NCI-H446 treated with DMSO at 0.1 percent for 48 hours (cell line): ENCODE measurements around the gene SRF.

Source experiments
- DNase-seq: peaks from one replicate; lab custom pipeline; 2025; lab: John Stamatoyannopoulos, UW

SRF gene

GRCh38 chr6:43183441-43183840, 12.4 kb downstream of the SRF start:
- no peak for DNase-seq

- DNase-seq: no peak
These were observed 13.4 kb downstream of the SRF start for GRCh38 chr6:43184268-43184985.

GRCh38 chr6:43185391-43185985, 14.4 kb downstream of the SRF start:
- no peak for DNase-seq

- DNase-seq: no peak
These were observed 14.9 kb downstream of the SRF start for GRCh38 chr6:43186019-43186418.

GRCh38 chr6:43186706-43187105, 15.6 kb downstream of the SRF start:
- DNase-seq: no peak

GRCh38 chr6:43187821-43188220, 16.8 kb downstream of the SRF start:
- no peak for DNase-seq

- DNase-seq: no peak
These were observed 17.4 kb downstream of the SRF start for GRCh38 chr6:43188426-43188825.

- DNase-seq: no peak
These were observed 18.8 kb downstream of the SRF start for GRCh38 chr6:43189776-43190304.

GRCh38 chr6:43192911-43193310, 21.8 kb downstream of the SRF start:
- no peak for DNase-seq

- DNase-seq: no peak
These were observed 22.9 kb downstream of the SRF start for GRCh38 chr6:43193929-43194328.

- no peak for DNase-seq
These were observed 25.3 kb downstream of the SRF start for GRCh38 chr6:43196337-43196736.

- no peak for DNase-seq
These were observed 28.8 kb downstream of the SRF start for GRCh38 chr6:43199912-43200311.

GRCh38 chr6:43200541-43200940, 29.5 kb downstream of the SRF start:
- DNase-seq: no peak

- DNase-seq: no peak
These were observed 31.4 kb downstream of the SRF start for GRCh38 chr6:43202451-43202850.

GRCh38 chr6:43203029-43203717, 32.1 kb downstream of the SRF start:
- DNase-seq: no peak

- no peak for DNase-seq
These were observed 32.6 kb downstream of the SRF start for GRCh38 chr6:43203718-43204095.

GRCh38 chr6:43204271-43205105, 33.4 kb downstream of the SRF start:
- no peak for DNase-seq

- DNase-seq: no peak
These were observed 34.8 kb downstream of the SRF start for GRCh38 chr6:43205849-43206248.

GRCh38 chr6:43207286-43207685, 36.2 kb downstream of the SRF start:
- no peak for DNase-seq

GRCh38 chr6:43211955-43212354, 40.9 kb downstream of the SRF start:
- no peak for DNase-seq

- DNase-seq: no peak
These were observed 42.4 kb downstream of the SRF start for GRCh38 chr6:43213431-43213830.

- no peak for DNase-seq
These were observed 44.0 kb downstream of the SRF start for GRCh38 chr6:43215066-43215465.
